B cell (primary cell): Measurements from ENCODE around the gene ASIC4. TPM values are rescaled to one million over a fixed set of nuclear protein-coding genes. Genes with fewer than 3 reads are reported as not detected.

Experiments used
- ATAC-seq: fragments of 200-7000 bp; cut with Tn5 transposase; one replicate; pipeline ENCODE4 v1.10.0; 2021; ENCODE audit warnings: low read depth, mild to moderate bottlenecking, moderate number of reproducible peaks, moderate library complexity
- CTCF ChIA-PET: fragments of 350-600 bp; sonication (Branson Sonifier 250); formaldehyde crosslinking; loops from one replicate; lab custom pipeline; 2021; ENCODE audit warnings: antibody characterized with exemption, inconsistent platforms; lab: Charles Lee
- POLR2A ChIA-PET: fragments of 350-600 bp; sonication (Branson Sonifier 250); formaldehyde crosslinking; loops from one replicate; lab custom pipeline; 2021; ENCODE audit warnings: antibody characterized with exemption; lab: Charles Lee
- DNase-seq: peaks from one replicate; pipeline ENCODE4 v3.0.0; 2013
- H2AFZ ChIP-seq: 2 replicates; pipeline ENCODE4 v1.6.1; 2012; ENCODE audit warnings: mild to moderate bottlenecking, low read depth, low read length; ENCODE audit not compliant: insufficient read depth, poor library complexity, severe bottlenecking
- H3K27ac ChIP-seq, 2 donors: 1 replicate in 1 of 2; 2 replicates in 1 of 2; pipeline ENCODE4 v1.5.1; 2012 to 2013; ENCODE audit warnings: low read length in 2 of 2, mild to moderate bottlenecking in 2 of 2, moderate library complexity in 1 of 2
- H3K27me3 ChIP-seq, 4 experiments: fragments of 200-600 bp in 1 of 4; sonication (generic) in 1 of 4; replicated peaks in 1 of 4; 1 replicate in 2 of 4; 2 replicates in 2 of 4; pipeline versions ENCODE4 v1.6.1 to v1.7.0; 2013 to 2016; ENCODE audit warnings: low read length in 3 of 4, mild to moderate bottlenecking in 2 of 4, mixed read lengths in 1 of 4, moderate library complexity in 1 of 4; ENCODE audit not compliant: insufficient read depth in 4 of 4, control insufficient read depth in 3 of 4; ENCODE audit errors: control extremely low read depth in 1 of 4
- H3K36me3 ChIP-seq, 2 experiments: replicated peaks in 1 of 2; 1 replicate in 1 of 2; 2 replicates in 1 of 2; pipeline versions ENCODE4 v1.6.1 to v1.7.1; 2013; ENCODE audit warnings: low read length in 1 of 2; ENCODE audit not compliant: insufficient read depth in 2 of 2, control insufficient read depth in 1 of 2; ENCODE audit errors: control extremely low read depth in 1 of 2, extremely low read depth in 1 of 2
- H3K4me1 ChIP-seq, 2 donors: fragments of 200-600 bp in 1 of 2; sonication (generic) in 1 of 2; 1 replicate in 1 of 2; 2 replicates in 1 of 2; pipeline versions ENCODE4 v1.5.1 to v1.6.1; 2013 to 2017; ENCODE audit warnings: low read length in 2 of 2; ENCODE audit not compliant: control insufficient read depth in 2 of 2, insufficient read depth in 2 of 2
- H3K4me2 ChIP-seq: replicated peaks from 2 replicates; pipeline ENCODE3; 2012; ENCODE audit warnings: mild to moderate bottlenecking, low read depth, low read length; ENCODE audit not compliant: poor library complexity, severe bottlenecking
- H3K4me3 ChIP-seq, 5 experiments: fragments of 200-600 bp in 1 of 5; sonication (generic) in 1 of 5; 1 replicate in 3 of 5; 2 replicates in 2 of 5; pipeline versions ENCODE4 v1.5.1 to v1.7.0; 2011 to 2016; ENCODE audit warnings: low read length in 4 of 5, mild to moderate bottlenecking in 4 of 5, low read depth in 2 of 5, control low read depth in 1 of 5, moderate library complexity in 1 of 5; ENCODE audit not compliant: insufficient read depth in 1 of 5; ENCODE audit errors: control extremely low read depth in 1 of 5, extremely low read depth in 1 of 5
- H3K79me2 ChIP-seq: fragments of 200-600 bp; sonication (generic); one replicate; pipeline ENCODE4 v1.6.0; 2016; ENCODE audit warnings: low read length; ENCODE audit not compliant: control insufficient read depth, insufficient read depth
- H3K9ac ChIP-seq: fragments of 200-600 bp; sonication (generic); 2 replicates; pipeline ENCODE4 v1.6.1; 2017; ENCODE audit warnings: mild to moderate bottlenecking, low read length, moderate library complexity
- H3K9me3 ChIP-seq, 3 donors: one replicate each; pipeline versions ENCODE4 v1.6.1 to v1.7.1; 2013; ENCODE audit warnings: low read length in 2 of 3; ENCODE audit not compliant: control insufficient read depth in 2 of 3, insufficient read depth in 1 of 3; ENCODE audit errors: control extremely low read depth in 1 of 3
- H4K20me1 ChIP-seq: 2 replicates; pipeline ENCODE4 v1.6.0; 2012; ENCODE audit warnings: mild to moderate bottlenecking, low read length; ENCODE audit not compliant: insufficient read depth, control insufficient read depth, poor library complexity, severe bottlenecking
- H3K27ac Mint-ChIP-seq: one replicate; pipeline ENCODE4 v1.8.0; 2021; ENCODE audit warnings: mixed read lengths
- H3K27me3 Mint-ChIP-seq: one replicate; pipeline ENCODE4 v1.8.0; 2021; ENCODE audit warnings: mixed read lengths
- H3K4me1 Mint-ChIP-seq: one replicate; pipeline ENCODE4 v1.8.0; 2021; ENCODE audit warnings: mixed read lengths
- H3K4me3 Mint-ChIP-seq: one replicate; pipeline ENCODE4 v1.8.0; 2021; ENCODE audit warnings: mixed read lengths
- H3K9me3 Mint-ChIP-seq: one replicate; pipeline ENCODE4 v1.8.0; 2022; ENCODE audit warnings: mixed read lengths; ENCODE audit not compliant: insufficient read depth
- CTCF ChIP-seq: fragments of 200-600 bp; IDR thresholded peaks from one replicate; pipeline ENCODE4 v1.8.0; 2022; ENCODE audit warnings: antibody characterized with exemption, mild to moderate bottlenecking
- EZH2 ChIP-seq: IDR thresholded peaks from 2 replicates; pipeline ENCODE4 v1.6.1; 2012; ENCODE audit warnings: borderline replicate concordance, low read depth, mild to moderate bottlenecking, moderate library complexity, low read length; ENCODE audit not compliant: insufficient read depth, poor library complexity, severe bottlenecking
- WGBS: methylation state at CpG from one replicate; pipeline ENCODE4 v1.1.5; 2013; ENCODE audit warnings: missing lambda C conversion rate; ENCODE audit not compliant: insufficient coverage; 5-methylcytosine and 5-hydroxymethylcytosine counted together
- intact Hi-C: fragments of 100-400 bp; cut with micrococcal nuclease; formaldehyde crosslinking; loops from one replicate; pipeline ENCODE4 v1.10.0; 2022
- polyA plus RNA-seq: library from polyadenylated mRNA; depleted of rRNA; stranded (reverse); fragments of >200 nt; gene quantifications from 2 replicates; pipeline ENCODE4 v1.2.3, GENCODE V29; 2012
- total RNA-seq, 2 donors: library from RNA; stranded (reverse); fragments of 120-200 nt in 1 of 2; gene quantifications; 1 replicate in 1 of 2; 2 replicates in 1 of 2; pipeline versions ENCODE4 v1.2.3 to v1.2.4, GENCODE V29; 2013 to 2022

ASIC4 gene
- total and polyA plus RNA-seq, 2 donors (not counting 1 experiment from before 2014, with no cell fraction given): not detected

- intact Hi-C loops: no loop called here
- Histone ChIP-seq H3K36me3 (no peaks in the 10 kb centered on the region), H2AFZ (no peak overlapping the region), H3K4me2 (no peak overlapping the region), H3K9ac (no peak overlapping the region), H3K4me3 (no peak overlapping the region), H4K20me1 (no peaks in the 10 kb centered on the region), H3K27me3 (peaks cover 0 to 31% (median 18%) of the 10 kb centered on the region in 4 experiments), H3K79me2 (no peaks in the 10 kb centered on the region), H3K4me1 (peaks cover 4 to 12% of the 10 kb centered on the region in 2 donors), H3K9me3 (peaks cover 0 to 4% (median 0%) of the 10 kb centered on the region in 3 donors), H3K27ac (no peak overlapping the region)
- 91% methylated on average over 3 of the region's 6 CpGs for WGBS
- ChIA-PET POLR2A (no interaction called here), CTCF (no interaction called here)
- DNase-seq: no peak
- no peak overlapping the region for H3K27ac Mint-ChIP-seq
- TF ChIP-seq EZH2 (no peak), CTCF (no peak)
- H3K9me3 Mint-ChIP-seq: no peaks in the 10 kb centered on the region
- H3K4me1 Mint-ChIP-seq: peaks cover 6% of the 10 kb centered on the region
- H3K4me3 Mint-ChIP-seq: peak overlapping the region; percentile 49
- no peak for ATAC-seq
- peaks cover 53% of the 10 kb centered on the region for H3K27me3 Mint-ChIP-seq
Observed at GRCh38 chr2:219569041-219569440, 54.8 kb downstream of the ASIC4 start.

- no peak overlapping the region for H3K4me2 ChIP-seq
- H4K20me1 ChIP-seq: no peaks in the 10 kb centered on the region
- H3K27me3 Mint-ChIP-seq: peaks cover 48% of the 10 kb centered on the region
- TF ChIP-seq EZH2 (no peak), CTCF (no peak)
- H3K27ac Mint-ChIP-seq: no peak overlapping the region
- peaks cover 0 to 31% (median 18%) of the 10 kb centered on the region in 4 experiments for H3K27me3 ChIP-seq
- CTCF ChIA-PET: no interaction called here
- H3K27ac ChIP-seq: no peak overlapping the region
- H3K4me1 ChIP-seq: peaks cover 4 to 12% of the 10 kb centered on the region in 2 donors
- intact Hi-C loops: no loop called here
- peaks cover 6% of the 10 kb centered on the region for H3K4me1 Mint-ChIP-seq
- H3K9me3 ChIP-seq: peaks cover 0 to 4% (median 0%) of the 10 kb centered on the region in 3 donors
- 100% methylated on average over 1 of the region's 6 CpGs for WGBS
- POLR2A ChIA-PET: no interaction called here
- H2AFZ ChIP-seq: no peak overlapping the region
- H3K4me3 ChIP-seq: no peak overlapping the region
- ATAC-seq (no peak), DNase-seq (no peak)
- no peaks in the 10 kb centered on the region for H3K79me2 ChIP-seq
- H3K9ac ChIP-seq: no peak overlapping the region
- H3K9me3 Mint-ChIP-seq: no peaks in the 10 kb centered on the region
- H3K36me3 ChIP-seq: no peaks in the 10 kb centered on the region
- peak overlapping the region; percentile 71 for H3K4me3 Mint-ChIP-seq
Observed at GRCh38 chr2:219569635-219570034, 55.4 kb downstream of the ASIC4 start.
